GM21447 (cell line): ENCODE results near the gene DLEC1.
A peak's percentile ranks its signal among the peaks of the same experiment; 100 is the strongest.

Source experiments
- ATAC-seq: cut with Tn5 transposase; IDR thresholded peaks from one replicate; pipeline ENCODE4 v1.9.1; 2021; ENCODE audit not compliant: unreplicated experiment

The DLEC1 gene

GRCh38 chr3:38039101-38039898 is at the start of gene DLEC1:
Gene DLEC1 (plus strand): TSS chr3:38039208. CDS start chr3:38039226, 18 bp downstream.
- ATAC-seq, result peak; percentile 89

GRCh38 chr3:37989821-37990480 is 49.1 kb upstream of the DLEC1 start:
- no peak for ATAC-seq

GRCh38 chr3:37990527-37990926 is 48.5 kb upstream of the DLEC1 start, which contains the start of gene VILL:
Gene VILL (plus strand): TSS chr3:37990786. CDS start chr3:37993673, 2,887 bp downstream.
- no peak for ATAC-seq

- ATAC-seq, result no peak
These were observed 47.9 kb upstream of the DLEC1 start for GRCh38 chr3:37991109-37991508.

GRCh38 chr3:37991823-37992222 is 47.2 kb upstream of the DLEC1 start:
- no peak for ATAC-seq

- ATAC-seq, result no peak
These were observed 46.5 kb upstream of the DLEC1 start for GRCh38 chr3:37992271-37993066.

GRCh38 chr3:37993067-37993455 is 45.9 kb upstream of the DLEC1 start:
- ATAC-seq, result no peak

- ATAC-seq, result no peak
These were observed 45.6 kb upstream of the DLEC1 start for GRCh38 chr3:37993460-37993819.

GRCh38 chr3:37993820-37994638 is 45.0 kb upstream of the DLEC1 start:
- ATAC-seq, result peak; percentile 54

GRCh38 chr3:37994639-37994972 is 44.4 kb upstream of the DLEC1 start:
- no peak for ATAC-seq

- ATAC-seq, result no peak
These were observed 43.1 kb upstream of the DLEC1 start for GRCh38 chr3:37995652-37996641.

GRCh38 chr3:37996785-37997301 is 42.2 kb upstream of the DLEC1 start:
- peak; percentile 43 for ATAC-seq

- ATAC-seq, result no peak
These were observed 41.7 kb upstream of the DLEC1 start for GRCh38 chr3:37997342-37997741.

GRCh38 chr3:37997791-37998370 is 41.1 kb upstream of the DLEC1 start:
- ATAC-seq, result no peak

GRCh38 chr3:37999836-38000235 is 39.2 kb upstream of the DLEC1 start:
- no peak for ATAC-seq

GRCh38 chr3:38000242-38000916 is 38.6 kb upstream of the DLEC1 start:
- ATAC-seq, result no peak

GRCh38 chr3:38000965-38001455 is 38.0 kb upstream of the DLEC1 start:
- no peak for ATAC-seq

GRCh38 chr3:38001456-38002081 is 37.4 kb upstream of the DLEC1 start:
- no peak for ATAC-seq
